ENCODE data around the gene SLC27A5. TPM values are rescaled to one million over a fixed set of nuclear protein-coding genes. Genes with fewer than 3 reads are reported as not detected.

SLC27A5 gene
- total RNA-seq, 4 donors from 2014 or later = 10.6 to 22.4 (median 17.7) TPM

- TF ChIP-seq CTCF (IDR thresholded peaks at IDR 0.05) = no peak
- no peak for TF ChIP-seq POLR2A (IDR thresholded peaks at IDR 0.05)
- 62 to 66% methylated on average over 5 of the region's 5 CpGs for WGBS, 2 donors
- Histone ChIP-seq H3K27me3 (no peaks in the 10 kb centered on the region), H3K27ac (no peak overlapping the region), H3K4me3 (replicated peaks in 1 of 3) (no peak overlapping the region), H3K36me3 (peaks cover 18 to 28% of the 10 kb centered on the region in 2 donors), H3K4me1 (peaks cover 8 to 9% of the 10 kb centered on the region in 2 donors), H3K9me3 (no peaks in the 10 kb centered on the region)
- DNase-seq = no peak
- intact Hi-C loops (cut with DNase I) = no loop called here
Measured at GRCh38 chr19:58468216-58468839, 43.5 kb downstream of the SLC27A5 start.

DNA sequence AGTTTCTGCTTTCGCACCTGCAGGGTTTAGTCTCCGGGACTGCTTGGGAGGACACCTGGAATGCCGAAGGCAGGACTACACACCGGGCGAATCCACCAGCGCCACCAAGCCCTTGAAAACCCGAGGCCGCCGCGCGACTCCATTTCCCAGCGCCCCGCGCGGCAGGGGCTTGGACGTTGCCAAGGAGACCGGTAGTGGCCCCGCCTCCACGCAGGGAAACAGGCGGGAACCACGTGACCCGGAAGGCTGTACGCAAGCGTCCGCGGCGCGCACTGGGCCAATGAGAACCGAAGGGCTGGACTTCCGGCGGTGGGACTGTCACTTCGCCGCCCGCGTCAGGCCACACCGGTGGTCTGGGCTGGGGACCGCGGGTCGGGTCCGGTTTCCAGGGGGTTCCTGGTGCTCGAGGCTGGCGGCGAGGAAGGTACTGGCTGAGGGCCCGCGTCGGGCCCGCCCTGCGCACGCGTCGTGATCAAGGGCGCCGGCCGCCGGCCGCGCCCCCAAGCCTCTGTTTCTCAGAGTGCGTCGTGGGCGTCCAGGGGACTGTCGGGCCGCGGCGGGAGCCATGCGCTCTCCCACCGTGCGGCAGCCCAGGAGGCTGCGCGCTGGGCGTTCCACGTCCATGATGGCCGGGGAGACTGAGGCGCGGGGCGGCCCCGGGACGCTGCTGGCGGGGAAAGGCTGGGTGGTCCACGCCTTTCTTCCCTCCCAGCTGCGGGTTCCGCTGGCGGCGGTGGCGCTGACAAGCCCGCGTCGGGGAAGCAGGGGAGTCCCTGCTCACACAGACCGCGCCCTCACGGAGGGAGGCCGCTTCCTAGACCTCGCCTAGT, 44.8 kb downstream of the SLC27A5 start, which contains the start of gene ZNF324:
TSS of gene ZNF324 (plus strand) at position 321 of the 830 bp plus-strand sequence. CDS start 2,106 bp downstream, outside the sequence.
- Histone ChIP-seq H3K36me3 (peaks cover 10 to 17% of the 10 kb centered on the region in 2 donors), H3K9me3 (no peaks in the 10 kb centered on the region), H3K27me3 (no peaks in the 10 kb centered on the region), H3K4me1 (peaks cover 8 to 9% of the 10 kb centered on the region in 2 donors), H3K27ac (peak within 1 kb of the TSS in 2 of 3 donors; percentile 6 to 65), H3K4me3 (replicated peaks in 1 of 3) (peak within 1 kb of the TSS; percentile 81 to 96 (median 96))
- peak in 1 of 6 experiments; percentile 6 for TF ChIP-seq CTCF (IDR thresholded peaks at IDR 0.05)
- TF ChIP-seq POLR2A (IDR thresholded peaks at IDR 0.05) = peak in 1 of 2 donors; percentile 80
- WGBS, 2 donors = 0% methylated on average over 14 to 19 of the region's 92 CpGs
- intact Hi-C loops (cut with DNase I) = no loop called here
- DNase-seq = peak; percentile 100

GRCh38 chr19:58466089-58466759, 45.6 kb downstream of the SLC27A5 start:
- Histone ChIP-seq H3K4me3 (replicated peaks in 1 of 3) (peak overlapping the region in 1 of 3 donors; percentile 81), H3K27me3 (no peaks in the 10 kb centered on the region), H3K36me3 (peaks cover 5 to 12% of the 10 kb centered on the region in 2 donors), H3K27ac (no peak overlapping the region), H3K4me1 (peaks cover 8 to 9% of the 10 kb centered on the region in 2 donors), H3K9me3 (no peaks in the 10 kb centered on the region)
- intact Hi-C loops (cut with DNase I) = no loop called here
- TF ChIP-seq POLR2A (IDR thresholded peaks at IDR 0.05) (no peak), CTCF (IDR thresholded peaks at IDR 0.05) (no peak)
- no peak for DNase-seq
- 35 to 43% methylated on average over 17 to 20 of the region's 20 CpGs for WGBS, 2 donors

DNA sequence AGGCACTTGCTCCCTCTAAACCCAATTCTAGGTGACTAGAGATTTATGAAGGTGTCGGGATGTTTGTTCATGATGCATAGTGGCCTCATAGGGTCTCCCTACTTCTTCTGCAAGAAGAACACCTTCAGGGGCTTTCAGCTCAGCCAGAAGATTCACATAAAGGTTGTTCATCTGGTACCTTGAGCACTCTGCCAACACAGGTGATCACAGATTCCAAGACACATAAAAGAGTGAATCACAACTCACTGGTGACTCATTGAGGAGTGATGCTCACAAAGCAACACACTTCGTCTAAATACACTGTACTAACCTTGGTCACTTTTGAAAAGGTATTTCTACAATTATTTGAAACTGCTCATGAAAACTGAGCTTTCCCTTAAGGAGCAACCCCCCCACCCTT, 51.8 kb downstream of the SLC27A5 start:
- WGBS, 2 donors = 93 to 100% methylated on average over 2 of the region's 2 CpGs
- no peaks in the 10 kb centered on the region for H3K27me3 ChIP-seq
- intact Hi-C loops (cut with DNase I) = no loop called here
- no peaks in the 10 kb centered on the region for H3K9me3 ChIP-seq
- no peak for DNase-seq
- TF ChIP-seq POLR2A (IDR thresholded peaks at IDR 0.05) (no peak), CTCF (IDR thresholded peaks at IDR 0.05) (no peak)
- H3K36me3 ChIP-seq = peaks cover 4 to 12% of the 10 kb centered on the region in 2 donors
- no peak overlapping the region for H3K4me3 ChIP-seq (replicated peaks in 1 of 3)
- no peaks in the 10 kb centered on the region for H3K4me1 ChIP-seq
- H3K27ac ChIP-seq = no peak overlapping the region
